GM23338 (cell line): Measurements from ENCODE around the gene PGAP3. TPM values are rescaled to one million over a fixed set of nuclear protein-coding genes. Genes with fewer than 3 reads are reported as not detected.

ENCODE experiments used
- ATAC-seq: fragments of 200-7000 bp; cut with Tn5 transposase; 3 replicates; pipeline ENCODE4 v1.9.1; 2020
- DNase-seq: peaks from one replicate; pipeline ENCODE4 v3.0.0-alpha.2; 2015; ENCODE audit warnings: low spot score
- H2AFZ ChIP-seq: fragments of 200-600 bp; sonication (generic); 2 replicates; pipeline ENCODE4 v1.8.0; 2016; ENCODE audit warnings: antibody characterized with exemption, mild to moderate bottlenecking, moderate library complexity
- H3F3A ChIP-seq: fragments of 200-600 bp; sonication (generic); replicated peaks from 2 replicates; pipeline ENCODE4 v1.8.0; 2017; ENCODE audit warnings: antibody characterized with exemption, mixed run types, low read depth
- H3K27ac ChIP-seq: fragments of 200-600 bp; sonication (generic); 2 replicates; pipeline ENCODE4 v1.6.1; 2016; ENCODE audit warnings: low read depth
- H3K27me3 ChIP-seq: fragments of 200-600 bp; sonication (generic); 2 replicates; pipeline ENCODE4 v1.8.0; 2016; ENCODE audit warnings: mild to moderate bottlenecking, mixed run types, moderate library complexity; ENCODE audit not compliant: insufficient read depth
- H3K36me3 ChIP-seq: fragments of 200-600 bp; sonication (generic); 2 replicates; pipeline ENCODE4 v1.8.0; 2016; ENCODE audit warnings: mild to moderate bottlenecking; ENCODE audit not compliant: insufficient read depth
- H3K4me1 ChIP-seq: fragments of 200-600 bp; sonication (generic); 2 replicates; pipeline ENCODE4 v1.8.0; 2016; ENCODE audit warnings: mild to moderate bottlenecking, moderate library complexity; ENCODE audit not compliant: insufficient read depth
- H3K4me2 ChIP-seq: fragments of 200-600 bp; sonication (generic); 2 replicates; pipeline ENCODE4 v1.7.1; 2017; ENCODE audit warnings: mixed run types
- H3K4me3 ChIP-seq: fragments of 200-600 bp; sonication (generic); 2 replicates; pipeline ENCODE4 v1.6.1; 2016; ENCODE audit warnings: mixed run types
- H3K79me2 ChIP-seq: fragments of 200-600 bp; sonication (generic); replicated peaks from 2 replicates; pipeline ENCODE4 v1.8.0; 2017; ENCODE audit warnings: mild to moderate bottlenecking; ENCODE audit not compliant: insufficient read depth
- H3K9me2 ChIP-seq: fragments of 200-600 bp; sonication (generic); 2 replicates; pipeline ENCODE4 v1.8.0; 2017; ENCODE audit not compliant: insufficient read depth
- H4K20me1 ChIP-seq: fragments of 200-600 bp; sonication (generic); replicated peaks from 2 replicates; pipeline ENCODE4 v1.8.0; 2017; ENCODE audit warnings: mild to moderate bottlenecking; ENCODE audit not compliant: insufficient read depth
- H3K27ac Mint-ChIP-seq: 2 replicates; pipeline ENCODE4 v1.8.0; 2020; ENCODE audit warnings: inconsistent platforms, mild to moderate bottlenecking, moderate library complexity, mixed read lengths
- H3K27me3 Mint-ChIP-seq: 3 replicates; pipeline ENCODE4 v1.8.0; 2022; ENCODE audit warnings: low read depth, mild to moderate bottlenecking, moderate library complexity, mixed read lengths, inconsistent platforms; ENCODE audit not compliant: insufficient read depth, poor library complexity
- H3K36me3 Mint-ChIP-seq: 3 replicates; pipeline ENCODE4 v1.8.0; 2021; ENCODE audit warnings: low read depth, mild to moderate bottlenecking, inconsistent platforms, moderate library complexity, mixed read lengths
- H3K4me1 Mint-ChIP-seq: 3 replicates; pipeline ENCODE4 v1.8.0; 2020; ENCODE audit warnings: mild to moderate bottlenecking, inconsistent platforms, mixed read lengths
- H3K4me3 Mint-ChIP-seq: 3 replicates; pipeline ENCODE4 v1.8.0; 2021; ENCODE audit warnings: moderate library complexity, mild to moderate bottlenecking, inconsistent platforms, mixed read lengths
- H3K9me3 Mint-ChIP-seq: 3 replicates; pipeline ENCODE4 v1.8.0; 2020; ENCODE audit warnings: moderate library complexity, mild to moderate bottlenecking, inconsistent platforms, mixed read lengths
- EZH2 ChIP-seq: fragments of 200-600 bp; sonication (generic); IDR thresholded peaks from one replicate; pipeline ENCODE4 v1.8.0; 2017; ENCODE audit warnings: antibody characterized with exemption, mild to moderate bottlenecking, low read depth; ENCODE audit not compliant: unreplicated experiment
- EZH2phosphoT487 ChIP-seq: fragments of 200-600 bp; sonication (generic); IDR thresholded peaks from one replicate; pipeline ENCODE4 v1.8.1; 2018; ENCODE audit warnings: antibody characterized with exemption; ENCODE audit not compliant: unreplicated experiment
- POLR2AphosphoS5 ChIP-seq: IDR thresholded peaks from 2 replicates; pipeline ENCODE4 v1.6.1; 2016; ENCODE audit warnings: antibody characterized with exemption, low read depth
- STAT1 ChIP-seq: IDR thresholded peaks from one replicate; pipeline ENCODE4 v1.6.1; 2016; ENCODE audit warnings: antibody characterized with exemption; ENCODE audit not compliant: unreplicated experiment
- ZNF114 ChIP-seq: fragments of 250-450 bp; sonication (Bioruptor Pico); IDR thresholded peaks from 2 replicates; pipeline ENCODE4 v1.5.0; 2020; ENCODE audit warnings: mild to moderate bottlenecking, moderate library complexity
- polyA plus RNA-seq: library from polyadenylated mRNA; unstranded; fragments of >200 nt; fragmentation: Nextera tagmentation; extraction: Ambion mirVana; gene quantifications from 2 replicates; pipeline ENCODE4 v1.2.1, GENCODE V29; 2016
- total RNA-seq: library from RNA; depleted of rRNA; stranded (reverse); fragments of >200 nt; shearing (Covaris generic); gene quantifications from 2 replicates; pipeline ENCODE4 v1.2.3, GENCODE V29; 2014
- TF ChIP-seq, protein P1 (sequence below): IDR thresholded peaks from one replicate; pipeline ENCODE4 v1.6.1; 2018; ENCODE audit warnings: antibody characterized with exemption; ENCODE audit not compliant: unreplicated experiment
- TF ChIP-seq, protein P2 (sequence below): fragments of 250-450 bp; sonication (Bioruptor Pico); IDR thresholded peaks from 2 replicates; pipeline ENCODE4 v1.5.0; 2020; ENCODE audit warnings: mild to moderate bottlenecking, moderate library complexity
- TF ChIP-seq, protein P3 (sequence below): IDR thresholded peaks from 2 replicates; pipeline ENCODE4 v1.6.1; 2016; ENCODE audit warnings: antibody characterized with exemption

The PGAP3 gene
- total and polyA plus RNA-seq, 2 experiments from 2014 or later = 7.0 to 10.7 TPM

DNA sequence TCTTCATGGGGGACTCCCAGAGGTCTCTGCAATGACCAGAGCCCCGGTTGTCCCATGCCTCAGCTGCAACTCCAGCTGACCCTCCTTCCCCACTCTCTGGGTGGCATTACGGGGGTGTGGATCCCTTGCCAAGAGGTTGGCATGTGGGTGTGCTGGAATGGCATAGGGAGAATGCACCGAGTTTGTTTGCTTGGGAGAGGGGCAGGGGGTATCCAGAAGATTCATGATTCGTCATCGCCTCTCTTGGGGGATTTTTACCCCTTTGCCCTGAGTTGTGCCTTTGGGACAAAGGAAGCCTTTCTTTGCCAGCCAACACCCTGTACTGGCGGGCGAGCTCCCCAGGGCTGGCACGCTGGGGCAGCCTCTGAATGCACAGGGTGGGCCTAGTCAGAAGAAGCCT is 18.5 kb upstream of the PGAP3 start:
- Histone ChIP-seq H3K79me2 (peaks cover 61% of the 10 kb centered on the region), H3K4me2 (no peak overlapping the region), H3K27ac (no peak overlapping the region), H3K4me3 (no peak overlapping the region), H3F3A (0 out of 2 replicates have a peak, but pooled peaks cover 2% of the 10 kb centered on the region), H4K20me1 (peaks cover 32% of the 10 kb centered on the region), H2AFZ (no peak overlapping the region), H3K4me1 (peaks cover 44% of the 10 kb centered on the region), H3K27me3 (no peaks in the 10 kb centered on the region), H3K36me3 (peaks cover 25% of the 10 kb centered on the region), H3K9me2 (no peaks in the 10 kb centered on the region)
- Mint-ChIP-seq H3K36me3 (peaks cover 64% of the 10 kb centered on the region), H3K4me1 (peaks cover 47% of the 10 kb centered on the region), H3K27me3 (peaks cover 2% of the 10 kb centered on the region), H3K4me3 (no peak overlapping the region), H3K27ac (no peak overlapping the region), H3K9me3 (no peaks in the 10 kb centered on the region)
- ATAC-seq = no peak
- TF ChIP-seq, protein P1, sequence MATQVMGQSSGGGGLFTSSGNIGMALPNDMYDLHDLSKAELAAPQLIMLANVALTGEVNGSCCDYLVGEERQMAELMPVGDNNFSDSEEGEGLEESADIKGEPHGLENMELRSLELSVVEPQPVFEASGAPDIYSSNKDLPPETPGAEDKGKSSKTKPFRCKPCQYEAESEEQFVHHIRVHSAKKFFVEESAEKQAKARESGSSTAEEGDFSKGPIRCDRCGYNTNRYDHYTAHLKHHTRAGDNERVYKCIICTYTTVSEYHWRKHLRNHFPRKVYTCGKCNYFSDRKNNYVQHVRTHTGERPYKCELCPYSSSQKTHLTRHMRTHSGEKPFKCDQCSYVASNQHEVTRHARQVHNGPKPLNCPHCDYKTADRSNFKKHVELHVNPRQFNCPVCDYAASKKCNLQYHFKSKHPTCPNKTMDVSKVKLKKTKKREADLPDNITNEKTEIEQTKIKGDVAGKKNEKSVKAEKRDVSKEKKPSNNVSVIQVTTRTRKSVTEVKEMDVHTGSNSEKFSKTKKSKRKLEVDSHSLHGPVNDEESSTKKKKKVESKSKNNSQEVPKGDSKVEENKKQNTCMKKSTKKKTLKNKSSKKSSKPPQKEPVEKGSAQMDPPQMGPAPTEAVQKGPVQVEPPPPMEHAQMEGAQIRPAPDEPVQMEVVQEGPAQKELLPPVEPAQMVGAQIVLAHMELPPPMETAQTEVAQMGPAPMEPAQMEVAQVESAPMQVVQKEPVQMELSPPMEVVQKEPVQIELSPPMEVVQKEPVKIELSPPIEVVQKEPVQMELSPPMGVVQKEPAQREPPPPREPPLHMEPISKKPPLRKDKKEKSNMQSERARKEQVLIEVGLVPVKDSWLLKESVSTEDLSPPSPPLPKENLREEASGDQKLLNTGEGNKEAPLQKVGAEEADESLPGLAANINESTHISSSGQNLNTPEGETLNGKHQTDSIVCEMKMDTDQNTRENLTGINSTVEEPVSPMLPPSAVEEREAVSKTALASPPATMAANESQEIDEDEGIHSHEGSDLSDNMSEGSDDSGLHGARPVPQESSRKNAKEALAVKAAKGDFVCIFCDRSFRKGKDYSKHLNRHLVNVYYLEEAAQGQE = no peak
- TF ChIP-seq POLR2AphosphoS5 = no peak
- TF ChIP-seq, protein P2, sequence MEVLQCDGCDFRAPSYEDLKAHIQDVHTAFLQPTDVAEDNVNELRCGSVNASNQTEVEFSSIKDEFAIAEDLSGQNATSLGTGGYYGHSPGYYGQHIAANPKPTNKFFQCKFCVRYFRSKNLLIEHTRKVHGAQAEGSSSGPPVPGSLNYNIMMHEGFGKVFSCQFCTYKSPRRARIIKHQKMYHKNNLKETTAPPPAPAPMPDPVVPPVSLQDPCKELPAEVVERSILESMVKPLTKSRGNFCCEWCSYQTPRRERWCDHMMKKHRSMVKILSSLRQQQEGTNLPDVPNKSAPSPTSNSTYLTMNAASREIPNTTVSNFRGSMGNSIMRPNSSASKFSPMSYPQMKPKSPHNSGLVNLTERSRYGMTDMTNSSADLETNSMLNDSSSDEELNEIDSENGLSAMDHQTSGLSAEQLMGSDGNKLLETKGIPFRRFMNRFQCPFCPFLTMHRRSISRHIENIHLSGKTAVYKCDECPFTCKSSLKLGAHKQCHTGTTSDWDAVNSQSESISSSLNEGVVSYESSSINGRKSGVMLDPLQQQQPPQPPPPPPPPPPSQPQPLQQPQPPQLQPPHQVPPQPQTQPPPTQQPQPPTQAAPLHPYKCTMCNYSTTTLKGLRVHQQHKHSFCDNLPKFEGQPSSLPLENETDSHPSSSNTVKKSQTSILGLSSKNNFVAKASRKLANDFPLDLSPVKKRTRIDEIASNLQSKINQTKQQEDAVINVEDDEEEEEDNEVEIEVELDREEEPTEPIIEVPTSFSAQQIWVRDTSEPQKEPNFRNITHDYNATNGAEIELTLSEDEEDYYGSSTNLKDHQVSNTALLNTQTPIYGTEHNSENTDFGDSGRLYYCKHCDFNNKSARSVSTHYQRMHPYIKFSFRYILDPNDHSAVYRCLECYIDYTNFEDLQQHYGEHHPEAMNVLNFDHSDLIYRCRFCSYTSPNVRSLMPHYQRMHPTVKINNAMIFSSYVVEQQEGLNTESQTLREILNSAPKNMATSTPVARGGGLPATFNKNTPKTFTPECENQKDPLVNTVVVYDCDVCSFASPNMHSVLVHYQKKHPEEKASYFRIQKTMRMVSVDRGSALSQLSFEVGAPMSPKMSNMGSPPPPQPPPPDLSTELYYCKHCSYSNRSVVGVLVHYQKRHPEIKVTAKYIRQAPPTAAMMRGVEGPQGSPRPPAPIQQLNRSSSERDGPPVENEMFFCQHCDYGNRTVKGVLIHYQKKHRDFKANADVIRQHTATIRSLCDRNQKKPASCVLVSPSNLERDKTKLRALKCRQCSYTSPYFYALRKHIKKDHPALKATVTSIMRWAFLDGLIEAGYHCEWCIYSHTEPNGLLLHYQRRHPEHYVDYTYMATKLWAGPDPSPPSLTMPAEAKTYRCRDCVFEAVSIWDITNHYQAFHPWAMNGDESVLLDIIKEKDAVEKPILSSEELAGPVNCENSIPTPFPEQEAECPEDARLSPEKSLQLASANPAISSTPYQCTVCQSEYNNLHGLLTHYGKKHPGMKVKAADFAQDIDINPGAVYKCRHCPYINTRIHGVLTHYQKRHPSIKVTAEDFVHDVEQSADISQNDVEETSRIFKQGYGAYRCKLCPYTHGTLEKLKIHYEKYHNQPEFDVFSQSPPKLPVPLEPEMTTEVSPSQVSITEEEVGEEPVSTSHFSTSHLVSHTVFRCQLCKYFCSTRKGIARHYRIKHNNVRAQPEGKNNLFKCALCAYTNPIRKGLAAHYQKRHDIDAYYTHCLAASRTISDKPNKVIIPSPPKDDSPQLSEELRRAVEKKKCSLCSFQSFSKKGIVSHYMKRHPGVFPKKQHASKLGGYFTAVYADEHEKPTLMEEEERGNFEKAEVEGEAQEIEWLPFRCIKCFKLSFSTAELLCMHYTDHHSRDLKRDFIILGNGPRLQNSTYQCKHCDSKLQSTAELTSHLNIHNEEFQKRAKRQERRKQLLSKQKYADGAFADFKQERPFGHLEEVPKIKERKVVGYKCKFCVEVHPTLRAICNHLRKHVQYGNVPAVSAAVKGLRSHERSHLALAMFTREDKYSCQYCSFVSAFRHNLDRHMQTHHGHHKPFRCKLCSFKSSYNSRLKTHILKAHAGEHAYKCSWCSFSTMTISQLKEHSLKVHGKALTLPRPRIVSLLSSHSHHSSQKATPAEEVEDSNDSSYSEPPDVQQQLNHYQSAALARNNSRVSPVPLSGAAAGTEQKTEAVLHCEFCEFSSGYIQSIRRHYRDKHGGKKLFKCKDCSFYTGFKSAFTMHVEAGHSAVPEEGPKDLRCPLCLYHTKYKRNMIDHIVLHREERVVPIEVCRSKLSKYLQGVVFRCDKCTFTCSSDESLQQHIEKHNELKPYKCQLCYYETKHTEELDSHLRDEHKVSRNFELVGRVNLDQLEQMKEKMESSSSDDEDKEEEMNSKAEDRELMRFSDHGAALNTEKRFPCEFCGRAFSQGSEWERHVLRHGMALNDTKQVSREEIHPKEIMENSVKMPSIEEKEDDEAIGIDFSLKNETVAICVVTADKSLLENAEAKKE (CRISPR knock-in tag) = no peak
- TF ChIP-seq EZH2 = no peak
- no peak for TF ChIP-seq EZH2phosphoT487
- no peak for TF ChIP-seq STAT1
- no peak for TF ChIP-seq ZNF114 (CRISPR knock-in tag)
- TF ChIP-seq, protein P3, sequence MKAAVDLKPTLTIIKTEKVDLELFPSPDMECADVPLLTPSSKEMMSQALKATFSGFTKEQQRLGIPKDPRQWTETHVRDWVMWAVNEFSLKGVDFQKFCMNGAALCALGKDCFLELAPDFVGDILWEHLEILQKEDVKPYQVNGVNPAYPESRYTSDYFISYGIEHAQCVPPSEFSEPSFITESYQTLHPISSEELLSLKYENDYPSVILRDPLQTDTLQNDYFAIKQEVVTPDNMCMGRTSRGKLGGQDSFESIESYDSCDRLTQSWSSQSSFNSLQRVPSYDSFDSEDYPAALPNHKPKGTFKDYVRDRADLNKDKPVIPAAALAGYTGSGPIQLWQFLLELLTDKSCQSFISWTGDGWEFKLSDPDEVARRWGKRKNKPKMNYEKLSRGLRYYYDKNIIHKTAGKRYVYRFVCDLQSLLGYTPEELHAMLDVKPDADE = no peak
- DNase-seq = no peak
